ENCODE results near the gene CAMK2A. TPM values are rescaled to one million over a fixed set of nuclear protein-coding genes. Genes with fewer than 3 reads are reported as not detected.

CAMK2A gene
- total RNA-seq, 2 donors from 2014 or later = 0.50 to 1.0 TPM

DNA sequence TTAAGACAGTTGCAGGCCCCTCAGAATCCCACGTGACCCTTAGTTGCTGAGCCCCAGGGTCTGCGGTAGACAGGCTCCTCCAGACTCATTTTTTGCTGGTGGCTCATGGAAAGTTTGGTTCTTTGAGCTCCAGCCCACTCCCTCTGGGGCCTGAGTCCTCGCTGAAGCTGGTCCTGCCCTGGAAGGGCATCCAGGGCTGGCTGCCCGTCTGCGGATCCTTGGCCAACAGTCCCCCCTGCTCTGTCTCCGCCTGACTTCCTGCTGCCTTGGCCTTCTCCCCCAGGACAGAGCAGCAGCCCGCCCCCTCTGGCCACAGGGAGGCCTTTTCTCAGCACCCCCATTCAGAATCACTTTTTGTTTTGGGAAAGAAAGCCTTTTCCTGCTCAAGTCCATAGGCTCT lies 75.3 kb downstream of the CAMK2A start:
- intact Hi-C loops (cut with DNase I) = loop anchor here (10.0 kb wide), 1 partner anchor 189 kb away; no protein-coding TSS in a partner anchor
- 69% methylated on average over 7 of the region's 7 CpGs for WGBS
- TF ChIP-seq CTCF (IDR thresholded peaks at IDR 0.05) = no peak
- no peak for TF ChIP-seq POLR2A (IDR thresholded peaks at IDR 0.05)
- no peak for TF ChIP-seq POLR2AphosphoS5 (IDR thresholded peaks at IDR 0.05)
- no peaks in the 10 kb centered on the region for H3K4me1 ChIP-seq (replicated peaks)
- no peak overlapping the region for H3K4me3 ChIP-seq
- no peaks in the 10 kb centered on the region for H3K9me3 ChIP-seq
- H3K36me3 ChIP-seq = no peaks in the 10 kb centered on the region
- no peak for DNase-seq (ENCODE audit: low spot score)
- H3K27me3 ChIP-seq (replicated peaks; ENCODE audit: insufficient read depth) = no peaks in the 10 kb centered on the region
- no peak overlapping the region for H3K27ac ChIP-seq

DNA sequence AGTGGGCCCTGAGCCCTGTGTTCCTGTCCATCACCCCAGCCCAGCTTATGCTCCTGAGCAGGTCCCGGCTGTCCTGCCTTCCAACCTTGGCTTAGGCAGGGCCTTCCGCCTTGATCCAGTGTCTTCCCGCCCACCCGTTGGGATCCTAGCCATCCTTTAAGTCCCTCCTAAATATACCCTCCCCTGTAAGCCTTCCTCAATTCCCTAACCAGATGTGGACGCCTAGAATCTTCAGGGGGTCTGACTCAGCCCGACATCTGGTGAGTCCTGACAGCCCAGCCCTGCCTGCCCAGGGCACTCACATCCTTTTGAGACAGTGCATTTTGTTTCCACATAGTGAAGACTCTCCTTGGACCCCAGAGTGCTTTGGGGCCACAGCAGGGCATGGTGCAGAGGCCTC lies 76.0 kb downstream of the CAMK2A start:
- no peak for DNase-seq (ENCODE audit: low spot score)
- no peak overlapping the region for H3K27ac ChIP-seq
- H3K36me3 ChIP-seq = no peaks in the 10 kb centered on the region
- no peaks in the 10 kb centered on the region for H3K27me3 ChIP-seq (replicated peaks; ENCODE audit: insufficient read depth)
- 79% methylated on average over 6 of the region's 6 CpGs for WGBS
- intact Hi-C loops (cut with DNase I) = loop anchor here (10.0 kb wide), 1 partner anchor 189 kb away; no protein-coding TSS in a partner anchor
- H3K4me3 ChIP-seq = no peak overlapping the region
- no peaks in the 10 kb centered on the region for H3K9me3 ChIP-seq
- H3K4me1 ChIP-seq (replicated peaks) = no peaks in the 10 kb centered on the region
- no peak for TF ChIP-seq CTCF (IDR thresholded peaks at IDR 0.05)
- no peak for TF ChIP-seq POLR2AphosphoS5 (IDR thresholded peaks at IDR 0.05)
- no peak for TF ChIP-seq POLR2A (IDR thresholded peaks at IDR 0.05)

- Histone ChIP-seq H3K4me1 (replicated peaks) (no peaks in the 10 kb centered on the region), H3K36me3 (no peaks in the 10 kb centered on the region), H3K4me3 (no peak overlapping the region), H3K9me3 (no peaks in the 10 kb centered on the region), H3K27me3 (replicated peaks; ENCODE audit: insufficient read depth) (no peaks in the 10 kb centered on the region), H3K27ac (no peak overlapping the region)
- intact Hi-C loops (cut with DNase I) = loop anchor here (10.0 kb wide), 1 partner anchor 187 kb away; no protein-coding TSS in a partner anchor
- TF ChIP-seq POLR2AphosphoS5 (IDR thresholded peaks at IDR 0.05) (no peak), CTCF (IDR thresholded peaks at IDR 0.05) (no peak), POLR2A (IDR thresholded peaks at IDR 0.05) (no peak)
- 85% methylated on average over 15 of the region's 15 CpGs for WGBS
- no peak for DNase-seq (ENCODE audit: low spot score)
Measured at GRCh38 chr5:150211156-150212030, 78.2 kb downstream of the CAMK2A start.

DNA sequence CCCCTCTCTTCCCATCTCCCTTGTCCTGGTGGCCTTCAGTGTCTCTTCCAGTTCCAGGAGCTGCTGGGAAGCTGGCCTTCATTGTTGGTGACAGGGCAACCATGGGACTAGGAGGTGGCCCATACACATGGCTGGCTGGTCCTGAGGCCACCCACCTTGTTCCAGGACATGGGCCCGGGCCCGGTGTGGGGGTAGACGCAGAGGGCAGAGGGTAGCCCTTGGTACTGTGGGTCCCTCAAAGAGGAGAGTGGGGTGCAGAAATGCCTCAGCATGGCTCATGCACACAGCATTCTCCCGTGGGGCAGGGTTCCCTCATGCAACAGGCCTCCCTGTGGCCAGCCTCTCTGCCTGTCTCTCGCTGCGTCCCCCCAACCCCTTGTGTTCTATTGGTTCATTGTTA lies 78.9 kb downstream of the CAMK2A start:
- H3K9me3 ChIP-seq = no peaks in the 10 kb centered on the region
- no peak overlapping the region for H3K4me3 ChIP-seq
- no peak for DNase-seq (ENCODE audit: low spot score)
- no peaks in the 10 kb centered on the region for H3K36me3 ChIP-seq
- no peaks in the 10 kb centered on the region for H3K4me1 ChIP-seq (replicated peaks)
- intact Hi-C loops (cut with DNase I) = loop anchor here (10.0 kb wide), 1 partner anchor 186 kb away; no protein-coding TSS in a partner anchor
- H3K27me3 ChIP-seq (replicated peaks; ENCODE audit: insufficient read depth) = no peaks in the 10 kb centered on the region
- TF ChIP-seq POLR2AphosphoS5 (IDR thresholded peaks at IDR 0.05) (no peak), CTCF (IDR thresholded peaks at IDR 0.05) (no peak), POLR2A (IDR thresholded peaks at IDR 0.05) (no peak)
- WGBS = 81% methylated on average over 6 of the region's 6 CpGs
- no peak overlapping the region for H3K27ac ChIP-seq
